ENCODE data around the gene DNAJC22. TPM values are rescaled to one million over a fixed set of nuclear protein-coding genes. Genes with fewer than 3 reads are reported as not detected.
A peak's percentile ranks its signal among the peaks of the same experiment; 100 is the strongest.

Gene DNAJC22
- total and polyA plus RNA-seq, 9 of the 15 experiments (the other 6 are each of a cell fraction or from before 2014, with no cell fraction given), result 0.10 to 1.2 (median 0.47) TPM

GRCh38 chr12:49305762-49306510 lies 40.8 kb upstream of the DNAJC22 start (continued):
- TF ChIP-seq ZNF609 (CRISPR knock-in tag; IDR thresholded peaks at IDR 0.05; ENCODE audit: borderline replicate concordance) (no peak), HMBOX1 (IDR thresholded peaks at IDR 0.05) (0 out of 2 replicates have a peak, but pooled peaks have one; percentile 21), SAP30 (IDR thresholded peaks at IDR 0.05; ENCODE audit: borderline replicate concordance, insufficient read depth, low read depth, low read length, poor library complexity, severe bottlenecking) (no peak), ZNF584 (CRISPR knock-in tag; IDR thresholded peaks at IDR 0.05; ENCODE audit: low read depth) (0 out of 2 replicates have a peak, but pooled peaks have one; percentile 33), RFX1 (IDR thresholded peaks at IDR 0.05) (no peak), L3MBTL2 (IDR thresholded peaks at IDR 0.05) (peak; percentile 72), NR1H2 (CRISPR knock-in tag; IDR thresholded peaks at IDR 0.05) (no peak), ZNF133 (CRISPR knock-in tag; IDR thresholded peaks at IDR 0.05) (no peak), DNMT1 (IDR thresholded peaks at IDR 0.05) (no peak), LARP7 (IDR thresholded peaks at IDR 0.05) (no peak), HEY1 (CRISPR knock-in tag; IDR thresholded peaks at IDR 0.05; ENCODE audit: borderline replicate concordance) (no peak), SOX6 (IDR thresholded peaks at IDR 0.05) (no peak), ZNF740 (CRISPR knock-in tag; IDR thresholded peaks at IDR 0.05) (no peak), ZNF740 (tag; IDR thresholded peaks at IDR 0.05) (no peak), ZNF224 (CRISPR knock-in tag; IDR thresholded peaks at IDR 0.05) (no peak), ZNF146 (CRISPR knock-in tag; IDR thresholded peaks at IDR 0.05; ENCODE audit: unreplicated experiment) (no peak), MEF2A (IDR thresholded peaks at IDR 0.05; ENCODE audit: control insufficient read depth, low read depth, low read length) (no peak), ZNF699 (CRISPR knock-in tag; IDR thresholded peaks at IDR 0.05; ENCODE audit: insufficient replicate concordance) (no peak), ZNF551 (CRISPR knock-in tag; IDR thresholded peaks at IDR 0.05) (no peak), SMARCE1 (IDR thresholded peaks at IDR 0.05) (0 out of 2 replicates have a peak, but pooled peaks have one; percentile 41), KHSRP (IDR thresholded peaks at IDR 0.05) (no peak), EWSR1 (IDR thresholded peaks at IDR 0.05; ENCODE audit: borderline replicate concordance, low read depth, partially characterized antibody) (no peak), FOXK2 (conservative IDR thresholded peaks at IDR 0.05 in 1 of 2, IDR thresholded peaks at IDR 0.05 in 1 of 2; ENCODE audit: low read depth in 2 of 2) (no peak)
